PC-3 (cell line): Measurements from ENCODE around the gene ARHGAP4. TPM values are rescaled to one million over a fixed set of nuclear protein-coding genes. Genes with fewer than 3 reads are reported as not detected.

Experiments used
- ATAC-seq: fragments of 200-7000 bp; cut with Tn5 transposase; 2 replicates; pipeline ENCODE4 v1.9.1; 2020; ENCODE audit warnings: mild to moderate bottlenecking, moderate library complexity
- Bru-seq: library from RNA; stranded (reverse); fragments of 400-500 nt; gene quantifications from one replicate; lab custom pipeline; 2021; lab: Mats Ljungman, UMichigan
- BruChase-seq, 2 experiments: library from RNA; stranded (reverse); fragments of 400-500 nt; gene quantifications; one replicate each; lab custom pipeline; 2021; lab: Mats Ljungman, UMichigan
- BruUV-seq: library from RNA; stranded (reverse); fragments of 400-500 nt; replicated peaks from 2 replicates; lab custom pipeline; 2021; lab: Mats Ljungman, UMichigan
- CTCF ChIA-PET: fragments of 300-600 bp; sonication (Branson Sonifier 250); formaldehyde crosslinking; loops from one replicate; lab custom pipeline; 2022; ENCODE audit warnings: antibody characterized with exemption; lab: Charles Lee
- POLR2A ChIA-PET: fragments of 300-600 bp; sonication (Branson Sonifier 250); formaldehyde crosslinking; loops from one replicate; lab custom pipeline; 2022; ENCODE audit warnings: antibody characterized with exemption; ENCODE audit not compliant: unreplicated experiment; lab: Charles Lee
- DNase-seq: peaks from one replicate; pipeline ENCODE4 v3.0.0-alpha.2; 2015
- H2AFZ ChIP-seq: fragments of 300-600 bp; sonication (generic); 2 replicates; pipeline ENCODE4 v1.6.0; 2016; ENCODE audit warnings: antibody characterized with exemption, low read length
- H3F3A ChIP-seq: fragments of 300-600 bp; sonication (generic); one replicate; pipeline ENCODE4 v1.6.0; 2017; ENCODE audit warnings: antibody characterized with exemption, low read length, control low read depth, mild to moderate bottlenecking; ENCODE audit not compliant: unreplicated experiment
- H3K27ac ChIP-seq: fragments of 300-600 bp; sonication (generic); 2 replicates; pipeline ENCODE4 v1.5.1; 2016; ENCODE audit warnings: mild to moderate bottlenecking, low read length
- H3K27me3 ChIP-seq: fragments of 300-600 bp; sonication (generic); 2 replicates; pipeline ENCODE4 v1.6.1; 2016; ENCODE audit warnings: low read length, mixed read lengths
- H3K36me3 ChIP-seq: fragments of 300-600 bp; sonication (generic); 2 replicates; pipeline ENCODE4 v1.6.1; 2016; ENCODE audit warnings: low read depth, mixed run types, low read length, mixed read lengths
- H3K4me1 ChIP-seq: fragments of 300-600 bp; sonication (generic); 2 replicates; pipeline ENCODE4 v1.5.1; 2016; ENCODE audit warnings: low read length; ENCODE audit not compliant: insufficient read depth
- H3K4me2 ChIP-seq: fragments of 300-600 bp; sonication (generic); 2 replicates; pipeline ENCODE4 v1.6.0; 2016; ENCODE audit warnings: low read length
- H3K4me3 ChIP-seq: fragments of 300-600 bp; sonication (generic); 2 replicates; pipeline ENCODE4 v1.5.1; 2016; ENCODE audit warnings: mild to moderate bottlenecking, low read length, mixed read lengths
- H3K79me2 ChIP-seq: fragments of 300-600 bp; sonication (generic); 2 replicates; pipeline ENCODE4 v1.6.1; 2017; ENCODE audit warnings: low read length, mixed read lengths
- H3K9ac ChIP-seq: fragments of 300-600 bp; sonication (generic); 2 replicates; pipeline ENCODE4 v1.6.0; 2016; ENCODE audit warnings: mild to moderate bottlenecking, low read length
- H3K9me2 ChIP-seq: fragments of 300-600 bp; sonication (generic); replicated peaks from 2 replicates; pipeline ENCODE4 v1.6.1; 2016; ENCODE audit warnings: mixed run types, low read length, mixed read lengths
- H3K9me3 ChIP-seq: fragments of 300-600 bp; sonication (generic); 2 replicates; pipeline ENCODE4 v1.6.1; 2016; ENCODE audit warnings: low read length, mixed read lengths
- H4K20me1 ChIP-seq: fragments of 300-600 bp; sonication (generic); 2 replicates; pipeline ENCODE4 v1.6.1; 2016; ENCODE audit warnings: low read length, mixed read lengths
- EZH2 ChIP-seq: fragments of 300-600 bp; sonication (generic); IDR thresholded peaks from one replicate; pipeline ENCODE4 v1.6.1; 2017; ENCODE audit warnings: antibody characterized with exemption, mild to moderate bottlenecking, low read length; ENCODE audit not compliant: unreplicated experiment
- EZH2phosphoT487 ChIP-seq: fragments of 300-600 bp; sonication (generic); IDR thresholded peaks from 2 replicates; pipeline ENCODE4 v1.6.1; 2018; ENCODE audit warnings: mild to moderate bottlenecking, antibody characterized with exemption, low read length, borderline replicate concordance
- intact Hi-C: fragments of 100-400 bp; cut with micrococcal nuclease; formaldehyde crosslinking; loops from 2 replicates; pipeline ENCODE4 v1.9.0; 2023
- long read RNA-seq: library from polyadenylated mRNA; unstranded; transcript quantifications from one replicate; pipeline ENCODE4 v2.0.0, GENCODE V29; 2021; ENCODE audit not compliant: unreplicated experiment
- total RNA-seq: library from RNA; depleted of rRNA; stranded (reverse); fragments of >200 nt; gene quantifications from 2 replicates; pipeline ENCODE4 v1.2.3, GENCODE V29; 2014; rRNA removed
- TF ChIP-seq, protein P1 (sequence below): fragments of 300-600 bp; sonication (generic); conservative IDR thresholded peaks from 2 replicates; pipeline ENCODE4 v1.5.1; 2017; ENCODE audit warnings: antibody characterized with exemption, low read depth, mild to moderate bottlenecking, low read length

ARHGAP4 gene
- total RNA-seq (4.0 and 4.6 TPM in 2 replicates), Bru-seq, nascent RNA (percentile 39 among the genes with signal in this experiment), BruChase-seq, experiment 1, labeled RNA remaining after a 6-hour chase (percentile 62 among the genes with signal in this experiment), BruChase-seq, experiment 2, labeled RNA remaining after a 2-hour chase (percentile 54 among the genes with signal in this experiment)
- long read RNA-seq, partial matches to known transcripts = 2 of 5 reads
- long read RNA-seq, other reads (novel, unspliced or antisense) = 3 of 5 reads

DNA sequence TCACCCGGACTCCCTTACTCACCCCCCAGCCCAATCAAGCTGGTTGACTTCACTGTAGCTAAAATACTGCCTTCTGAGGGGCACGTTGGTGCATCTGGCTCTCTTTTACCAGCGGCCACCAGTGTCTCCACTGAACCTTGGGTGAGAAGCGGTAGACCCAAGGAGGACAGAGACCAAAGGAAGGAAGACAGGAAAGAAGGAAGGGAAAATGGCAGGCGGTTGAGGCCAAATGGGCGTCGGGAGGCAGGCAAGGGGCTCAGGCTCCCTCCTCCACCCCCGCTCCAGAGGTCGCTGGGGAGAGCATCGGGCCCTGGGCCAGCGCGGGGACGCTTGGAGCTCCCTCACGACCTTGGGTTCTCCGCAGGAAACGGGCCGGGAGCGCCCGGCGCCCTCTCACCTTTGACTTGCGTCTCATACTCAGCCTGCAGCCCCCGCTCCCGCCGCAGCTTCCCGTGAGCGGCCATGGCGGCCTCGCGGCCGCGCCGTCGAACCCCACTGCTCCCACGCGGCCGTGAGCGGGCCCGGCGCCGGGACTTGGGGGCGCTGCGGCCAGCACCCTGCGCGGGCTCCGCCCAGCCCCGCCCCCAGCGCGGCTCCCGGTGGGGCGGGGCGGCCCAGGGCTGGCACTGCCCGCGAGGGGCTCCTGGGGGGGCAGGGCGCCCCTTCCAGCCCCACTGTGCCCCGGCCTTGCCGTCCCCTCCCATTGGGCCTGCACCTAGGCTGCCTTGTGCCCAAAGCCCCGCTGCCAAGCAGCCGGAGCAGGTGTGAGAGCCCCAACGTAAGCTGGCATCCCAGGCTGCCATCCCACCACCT lies at the start of gene ARHGAP4:
Gene ARHGAP4, minus strand, starts transcription at position 526 of the 813 bp plus-strand sequence. Its CDS starts 62 bp downstream, at position 464.
- TF ChIP-seq EZH2phosphoT487 (no peak), EZH2 (no peak)
- TF ChIP-seq, protein P1, sequence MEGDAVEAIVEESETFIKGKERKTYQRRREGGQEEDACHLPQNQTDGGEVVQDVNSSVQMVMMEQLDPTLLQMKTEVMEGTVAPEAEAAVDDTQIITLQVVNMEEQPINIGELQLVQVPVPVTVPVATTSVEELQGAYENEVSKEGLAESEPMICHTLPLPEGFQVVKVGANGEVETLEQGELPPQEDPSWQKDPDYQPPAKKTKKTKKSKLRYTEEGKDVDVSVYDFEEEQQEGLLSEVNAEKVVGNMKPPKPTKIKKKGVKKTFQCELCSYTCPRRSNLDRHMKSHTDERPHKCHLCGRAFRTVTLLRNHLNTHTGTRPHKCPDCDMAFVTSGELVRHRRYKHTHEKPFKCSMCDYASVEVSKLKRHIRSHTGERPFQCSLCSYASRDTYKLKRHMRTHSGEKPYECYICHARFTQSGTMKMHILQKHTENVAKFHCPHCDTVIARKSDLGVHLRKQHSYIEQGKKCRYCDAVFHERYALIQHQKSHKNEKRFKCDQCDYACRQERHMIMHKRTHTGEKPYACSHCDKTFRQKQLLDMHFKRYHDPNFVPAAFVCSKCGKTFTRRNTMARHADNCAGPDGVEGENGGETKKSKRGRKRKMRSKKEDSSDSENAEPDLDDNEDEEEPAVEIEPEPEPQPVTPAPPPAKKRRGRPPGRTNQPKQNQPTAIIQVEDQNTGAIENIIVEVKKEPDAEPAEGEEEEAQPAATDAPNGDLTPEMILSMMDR = no peak
- no TSS peak for BruUV-seq
- H3K36me3 ChIP-seq = no peaks in the 10 kb centered on the region; the same call in 1 of the 2 replicates
- H3F3A ChIP-seq = no peaks in the 10 kb centered on the region
- no peak within 1 kb of the TSS for H3K27ac ChIP-seq
- H3K9ac ChIP-seq = peak within 1 kb of the TSS; percentile 92
- no peaks in the 10 kb centered on the region for H3K9me2 ChIP-seq
- H3K27me3 ChIP-seq = no peaks in the 10 kb centered on the region
- H3K4me2 ChIP-seq = peak within 1 kb of the TSS; percentile 88
- ATAC-seq = no peak
- intact Hi-C loops = loop anchor here (5.0 kb wide), 1 partner anchor 164 kb away; the partner anchor contains the start of gene PLXNB3
- H3K9me3 ChIP-seq = no peaks in the 10 kb centered on the region
- H4K20me1 ChIP-seq = no peaks in the 10 kb centered on the region
- DNase-seq = no peak
- no peak within 1 kb of the TSS for H2AFZ ChIP-seq
- ChIA-PET POLR2A (no interaction called here), CTCF (interaction anchor here (1.6 kb wide), 1 partner anchor 21 kb away, joined by 5 read pairs; no protein-coding TSS in a partner anchor)
- no peaks in the 10 kb centered on the region for H3K79me2 ChIP-seq
- peak within 1 kb of the TSS; percentile 70; the same call in 1 of the 2 replicates for H3K4me3 ChIP-seq
- peaks cover 21% of the 10 kb centered on the region for H3K4me1 ChIP-seq

DNA sequence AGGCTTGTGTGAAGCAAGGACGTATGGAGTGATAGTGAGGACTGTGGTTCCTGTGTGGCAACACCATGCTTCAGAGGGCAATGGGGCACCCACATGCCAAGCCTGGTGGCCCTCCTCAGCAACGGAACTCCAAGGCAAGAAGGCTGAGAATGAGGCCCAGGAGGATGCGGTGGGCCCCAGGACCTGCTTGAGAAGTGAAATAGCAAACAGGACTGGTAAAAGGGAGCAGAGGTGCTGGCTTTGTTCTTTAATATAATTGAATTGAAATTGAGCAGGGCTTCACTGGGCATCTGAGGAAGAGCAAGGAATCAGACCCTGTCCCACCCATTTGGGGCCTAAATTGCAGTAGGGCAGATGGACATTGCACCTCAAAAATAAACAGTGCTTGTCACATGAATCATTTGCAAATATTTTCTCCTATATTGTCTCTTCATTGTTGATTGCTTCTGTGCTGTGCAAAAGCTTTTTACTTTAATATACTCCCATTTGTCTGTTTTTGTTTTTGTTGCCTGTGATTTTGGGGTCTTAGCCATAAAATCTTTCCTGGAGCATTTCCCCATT lies 48.7 kb upstream of the ARHGAP4 start:
- TF ChIP-seq, protein P1 = no peak
- TF ChIP-seq EZH2 (no peak), EZH2phosphoT487 (no peak)
- no peak for DNase-seq
- Histone ChIP-seq H2AFZ (no peak overlapping the region), H3K36me3 (no peaks in the 10 kb centered on the region), H3K27me3 (no peaks in the 10 kb centered on the region), H4K20me1 (peaks cover under 1% of the 10 kb centered on the region), H3K9me3 (no peaks in the 10 kb centered on the region), H3K79me2 (peaks cover 36% of the 10 kb centered on the region), H3K4me2 (0 out of 2 replicates have a peak overlapping the region, but pooled peaks have one; percentile 96), H3K9ac (no peak overlapping the region), H3K4me3 (no peak overlapping the region), H3K9me2 (no peaks in the 10 kb centered on the region), H3K4me1 (peaks cover 12% of the 10 kb centered on the region), H3F3A (peaks cover 6% of the 10 kb centered on the region), H3K27ac (no peak overlapping the region)
- CTCF ChIA-PET = interaction anchor here (0.7 kb wide), 1 partner anchor 41 kb away, joined by 5 read pairs; no protein-coding TSS in a partner anchor
- ATAC-seq = no peak
- intact Hi-C loops = loop anchor here (10.0 kb wide), 1 partner anchor 400 kb away; the partner anchor contains the start of genes EMD and FLNA
- BruUV-seq = no TSS peak
- POLR2A ChIA-PET = no interaction called here
